Camera-type eye (tissue), 1 donor: Measurements from ENCODE around the gene MRGPRF. TPM values are rescaled to one million over a fixed set of nuclear protein-coding genes. Genes with fewer than 3 reads are reported as not detected.

Experiments used
- total RNA-seq: library from RNA; depleted of rRNA; stranded (reverse); fragments of >200 nt; gene quantifications from one replicate; pipeline ENCODE4 v1.2.3, GENCODE V29; 2014

MRGPRF gene
- total RNA-seq, result 14.6 TPM

GRCh38 chr11:69013009-69013951, at the start of gene MRGPRF:
Gene MRGPRF, minus strand, starts transcription at chr11:69013246. Its CDS starts 3,345 bp downstream, at chr11:69009901.

GRCh38 chr11:69048694-69049489, 35.8 kb upstream of the MRGPRF start, which contains the start of gene TPCN2:
Gene TPCN2, plus strand, starts transcription at chr11:69048932. Its CDS starts 66 bp downstream, at chr11:69048998.

DNA sequence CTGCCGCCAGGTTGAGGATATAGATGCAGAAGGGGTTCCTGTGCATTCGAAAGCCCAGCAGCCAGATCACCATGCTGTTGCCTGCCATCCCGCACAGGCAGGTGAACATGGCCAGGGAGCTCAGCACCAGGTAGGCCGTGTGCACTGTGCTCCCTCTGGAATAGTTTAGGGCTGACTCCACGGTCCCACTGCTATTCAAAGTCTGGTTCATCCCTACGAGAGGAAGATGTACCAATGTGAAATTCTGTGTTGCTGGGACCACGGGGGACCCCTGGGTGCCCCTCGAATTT, 32.3 kb downstream of the MRGPRF start, which contains the start of gene MRGPRD:
Gene MRGPRD (minus strand): TSS at position 211 of the 290 bp plus-strand sequence. CDS start 0 bp downstream, at position 211.

Other genes with a start within 250 kb of the MRGPRF start
- 34.4 TPM for gene CPT1A, start 171.3 kb downstream of the MRGPRF start, total RNA-seq
- gene MRPL21, start 109.4 kb downstream of the MRGPRF start, total RNA-seq, result 33.3 TPM
- 18.7 TPM for gene IGHMBP2, start 109.4 kb downstream of the MRGPRF start, total RNA-seq
- gene MRGPRD, start 32.3 kb downstream of the MRGPRF start, total RNA-seq, result not detected
- gene TPCN2, start 35.7 kb upstream of the MRGPRF start, total RNA-seq, result 17.0 TPM
- 2.0 TPM for gene SMIM38, start 142.7 kb upstream of the MRGPRF start, total RNA-seq